ENCODE measurements around the gene IL4I1.

- TF ChIP-seq EZH2phosphoT487 (IDR thresholded peaks at IDR 0.05; ENCODE audit: borderline replicate concordance, low read depth) (no peak), CTCF (IDR thresholded peaks at IDR 0.05) (no peak), RCOR1 (IDR thresholded peaks at IDR 0.05; ENCODE audit: low read length) (no peak), POLR2AphosphoS5 (IDR thresholded peaks at IDR 0.05; ENCODE audit: low read depth, low read length) (no peak), JUND (IDR thresholded peaks at IDR 0.05) (no peak), ELF1 (IDR thresholded peaks at IDR 0.05) (no peak), TCF12 (IDR thresholded peaks at IDR 0.05) (no peak)
These were observed 21.5 kb downstream of the IL4I1 start for GRCh38 chr19:49875177-49875576.
